IMR-90 (cell line): ENCODE results near the gene QTRT2. TPM values are rescaled to one million over a fixed set of nuclear protein-coding genes. Genes with fewer than 3 reads are reported as not detected.

Experiments used
- ATAC-seq: fragments of 200-7000 bp; cut with Tn5 transposase; 2 replicates; pipeline ENCODE4 v1.9.1; 2020; ENCODE audit warnings: low read depth, mild to moderate bottlenecking, moderate library complexity
- BruUV-seq: library from RNA; stranded (reverse); fragments of 400-500 nt; replicated peaks from 2 replicates; lab custom pipeline; 2021; lab: Mats Ljungman, UMichigan
- CTCF ChIA-PET: fragments of 300-600 bp; formaldehyde crosslinking; extraction: SDS; loops from one replicate; lab custom pipeline; 2021; ENCODE audit warnings: antibody characterized with exemption; lab: Yijun Ruan, JAX
- POLR2A ChIA-PET: fragments of 300-600 bp; sonication (Branson Sonifier 250); formaldehyde crosslinking; loops from one replicate; lab custom pipeline; 2022; ENCODE audit warnings: antibody characterized with exemption; ENCODE audit not compliant: unreplicated experiment; lab: Charles Lee
- DNase-seq: peaks from one replicate; pipeline ENCODE4 v3.0.0; 2013
- H2AFZ ChIP-seq: replicated peaks from 2 replicates; pipeline ENCODE3; 2013; ENCODE audit warnings: low read length, mild to moderate bottlenecking; ENCODE audit not compliant: poor library complexity
- H2AK5ac ChIP-seq: 2 replicates; pipeline ENCODE4 v1.6.1; 2013; ENCODE audit warnings: low read depth, low read length, inconsistent platforms
- H2AK9ac ChIP-seq: replicated peaks from 2 replicates; pipeline ENCODE3; 2013; ENCODE audit warnings: mild to moderate bottlenecking, low read depth, low read length, moderate library complexity; ENCODE audit not compliant: poor library complexity
- H2BK120ac ChIP-seq: 2 replicates; pipeline ENCODE4 v1.6.1; 2013; ENCODE audit warnings: low read depth, low read length, inconsistent platforms
- H2BK15ac ChIP-seq: 3 replicates; pipeline ENCODE4 v1.6.1; 2013; ENCODE audit warnings: low read depth, low read length, inconsistent platforms
- H2BK20ac ChIP-seq: 2 replicates; pipeline ENCODE4 v1.6.1; 2013; ENCODE audit warnings: low read depth, mild to moderate bottlenecking, inconsistent platforms, low read length, moderate library complexity
- H2BK5ac ChIP-seq: 2 replicates; pipeline ENCODE4 v1.6.1; 2013; ENCODE audit warnings: mild to moderate bottlenecking, low read depth, low read length, inconsistent platforms; ENCODE audit not compliant: poor library complexity, severe bottlenecking
- H3K14ac ChIP-seq: replicated peaks from 2 replicates; pipeline ENCODE4 v1.6.1; 2013; ENCODE audit warnings: low read depth, low read length, inconsistent platforms
- H3K18ac ChIP-seq: 2 replicates; pipeline ENCODE4 v1.6.1; 2013; ENCODE audit warnings: low read depth, low read length, control low read depth
- H3K23ac ChIP-seq: 2 replicates; pipeline ENCODE4 v1.6.1; 2013; ENCODE audit warnings: low read depth, low read length, inconsistent platforms
- H3K27ac ChIP-seq: 2 replicates; pipeline ENCODE4 v1.5.1; 2013; ENCODE audit warnings: mild to moderate bottlenecking, control low read depth, low read length; ENCODE audit not compliant: insufficient read depth
- H3K27me3 ChIP-seq: 2 replicates; pipeline ENCODE4 v1.6.1; 2013; ENCODE audit warnings: low read length; ENCODE audit not compliant: control insufficient read depth, insufficient read depth
- H3K36me3 ChIP-seq: 2 replicates; pipeline ENCODE4 v1.6.1; 2013; ENCODE audit warnings: low read length, mixed read lengths; ENCODE audit not compliant: control insufficient read depth, insufficient read depth
- H3K4ac ChIP-seq: 2 replicates; pipeline ENCODE4 v1.6.1; 2013; ENCODE audit warnings: low read depth, low read length, inconsistent platforms
- H3K4me1 ChIP-seq: 2 replicates; pipeline ENCODE4 v1.6.1; 2013; ENCODE audit warnings: low read length, mixed read lengths; ENCODE audit not compliant: control insufficient read depth, insufficient read depth
- H3K4me2 ChIP-seq: 2 replicates; pipeline ENCODE4 v1.6.1; 2013; ENCODE audit warnings: low read depth, mild to moderate bottlenecking, control low read depth, low read length, moderate library complexity
- H3K4me3 ChIP-seq: 2 replicates; pipeline ENCODE4 v1.5.1; 2013; ENCODE audit warnings: low read depth, mild to moderate bottlenecking, control low read depth, low read length, moderate library complexity; ENCODE audit not compliant: insufficient read depth
- H3K56ac ChIP-seq: 2 replicates; pipeline ENCODE4 v1.6.1; 2013; ENCODE audit warnings: low read length, inconsistent platforms; ENCODE audit not compliant: insufficient read depth; ENCODE audit errors: extremely low read depth
- H3K79me1 ChIP-seq, 2 experiments: 2 replicates each; pipeline ENCODE4 v1.6.1; 2013; ENCODE audit warnings: low read length in 2 of 2, inconsistent platforms in 1 of 2, low read depth in 1 of 2
- H3K9ac ChIP-seq: 2 replicates; pipeline ENCODE4 v1.6.1; 2013; ENCODE audit warnings: low read depth, low read length, control low read depth
- H3K9me1 ChIP-seq: 2 replicates; pipeline ENCODE4 v1.6.1; 2013; ENCODE audit warnings: low read length, inconsistent platforms; ENCODE audit not compliant: insufficient read depth
- H3K9me3 ChIP-seq: 2 replicates; pipeline ENCODE4 v1.6.1; 2013; ENCODE audit warnings: low read length; ENCODE audit not compliant: control insufficient read depth, insufficient read depth
- H4K20me1 ChIP-seq: 2 replicates; pipeline ENCODE4 v1.6.1; 2013; ENCODE audit warnings: low read length, inconsistent platforms; ENCODE audit not compliant: insufficient read depth
- H4K5ac ChIP-seq: 2 replicates; pipeline ENCODE4 v1.6.1; 2013; ENCODE audit warnings: mild to moderate bottlenecking, low read depth, low read length, control low read depth
- H4K8ac ChIP-seq, 2 experiments: 2 replicates each; pipeline ENCODE4 v1.6.1; 2013; ENCODE audit warnings: low read depth in 2 of 2, low read length in 2 of 2, control low read depth in 1 of 2, inconsistent platforms in 1 of 2
- H4K91ac ChIP-seq: 2 replicates; pipeline ENCODE4 v1.6.1; 2013; ENCODE audit warnings: low read depth, low read length, inconsistent platforms; ENCODE audit not compliant: insufficient read depth
- BHLHE40 ChIP-seq: fragments of 150-350 bp; IDR thresholded peaks from 2 replicates; pipeline ENCODE4 v1.6.1; 2016; ENCODE audit warnings: mild to moderate bottlenecking, low read depth, low read length
- CEBPB ChIP-seq: IDR thresholded peaks from 2 replicates; pipeline ENCODE4 v1.6.1; 2012; ENCODE audit warnings: low read depth, low read length, improper control_type of control experiment
- CHD1 ChIP-seq: IDR thresholded peaks from 2 replicates; pipeline ENCODE4 v1.6.1; 2012; ENCODE audit warnings: low read depth, low read length, improper control_type of control experiment
- FOS ChIP-seq: fragments of 150-350 bp; IDR thresholded peaks from 2 replicates; pipeline ENCODE4 v1.6.1; 2016; ENCODE audit warnings: low read depth, low read length
- MAFK ChIP-seq: IDR thresholded peaks from 2 replicates; pipeline ENCODE4 v1.6.1; 2012; ENCODE audit warnings: low read depth, low read length, improper control_type of control experiment
- MAZ ChIP-seq: IDR thresholded peaks from 2 replicates; pipeline ENCODE4 v1.6.1; 2012; ENCODE audit warnings: low read depth, mild to moderate bottlenecking, low read length, improper control_type of control experiment, moderate library complexity, borderline replicate concordance
- MXI1 ChIP-seq: IDR thresholded peaks from 2 replicates; pipeline ENCODE4 v1.6.1; 2012; ENCODE audit warnings: low read depth, mild to moderate bottlenecking, low read length, moderate library complexity, borderline replicate concordance
- NFE2L2 ChIP-seq: fragments of 150-350 bp; IDR thresholded peaks from 2 replicates; pipeline ENCODE4 v1.6.1; 2016; ENCODE audit warnings: low read depth, mild to moderate bottlenecking, low read length
- RCOR1 ChIP-seq: IDR thresholded peaks from 2 replicates; pipeline ENCODE4 v1.6.1; 2012; ENCODE audit warnings: mild to moderate bottlenecking, low read length, improper control_type of control experiment; ENCODE audit not compliant: insufficient replicate concordance
- RFX5 ChIP-seq: IDR thresholded peaks from 2 replicates; pipeline ENCODE4 v1.8.0; 2012; ENCODE audit warnings: low read depth, mild to moderate bottlenecking, low read length, moderate library complexity
- SMC3 ChIP-seq: fragments of 150-350 bp; IDR thresholded peaks from 2 replicates; pipeline ENCODE4 v1.6.1; 2016; ENCODE audit warnings: low read depth, mild to moderate bottlenecking, antibody characterized with exemption, low read length, moderate library complexity
- WGBS, 2 experiments: methylation state at CpG; one replicate each; pipeline versions ENCODE4 v1.1.5 to v1.1.7; 2013; ENCODE audit warnings: missing lambda C conversion rate in 2 of 2; ENCODE audit not compliant: insufficient read length in 1 of 2; ENCODE audit errors: extremely low coverage in 2 of 2; 5-methylcytosine and 5-hydroxymethylcytosine counted together
- dilution Hi-C: fragments of 300-500 bp; cut with HindIII; formaldehyde crosslinking; loops from one replicate; pipeline ENCODE4 v1.14.3; 2018; ENCODE audit warnings: low sequenced_read_pairs; ENCODE audit not compliant: unreplicated experiment
- in situ Hi-C: fragments of 300-500 bp; cut with MboI; formaldehyde crosslinking; loops from 3 replicates; pipeline ENCODE4 v1.14.3; 2019; ENCODE audit warnings: low sequenced_read_pairs, inconsistent platforms, mixed read lengths
- intact Hi-C: fragments of 100-400 bp; cut with micrococcal nuclease; formaldehyde crosslinking; loops from 2 replicates; pipeline ENCODE4 v1.10.0; 2022
- polyA plus RNA-seq, 3 experiments: library from polyadenylated mRNA; depleted of rRNA; stranded (reverse); fragments of >200 nt; gene quantifications; 2 replicates each; pipeline ENCODE4 v1.2.3, GENCODE V29; 2012; ENCODE audit warnings: low replicate concordance in 1 of 3
- total RNA-seq: library from RNA; depleted of rRNA; stranded (reverse); fragments of >200 nt; gene quantifications from 2 replicates; pipeline ENCODE4 v1.2.3, GENCODE V29; 2012
- TF ChIP-seq, protein P1 (sequence below): fragments of 150-350 bp; IDR thresholded peaks from 2 replicates; pipeline ENCODE4 v1.6.1; 2017; ENCODE audit warnings: mild to moderate bottlenecking, antibody characterized with exemption, low read length, low read depth
- TF ChIP-seq, protein P2 (sequence below): conservative IDR thresholded peaks from 2 replicates; pipeline ENCODE4 v1.5.1; 2012; ENCODE audit warnings: mild to moderate bottlenecking, low read depth, low read length, improper control_type of control experiment

Gene QTRT2
- total and polyA plus RNA-seq, 2 of the 4 experiments (the other 2 are of a cell fraction) = 7.3 to 15.6 TPM

DNA sequence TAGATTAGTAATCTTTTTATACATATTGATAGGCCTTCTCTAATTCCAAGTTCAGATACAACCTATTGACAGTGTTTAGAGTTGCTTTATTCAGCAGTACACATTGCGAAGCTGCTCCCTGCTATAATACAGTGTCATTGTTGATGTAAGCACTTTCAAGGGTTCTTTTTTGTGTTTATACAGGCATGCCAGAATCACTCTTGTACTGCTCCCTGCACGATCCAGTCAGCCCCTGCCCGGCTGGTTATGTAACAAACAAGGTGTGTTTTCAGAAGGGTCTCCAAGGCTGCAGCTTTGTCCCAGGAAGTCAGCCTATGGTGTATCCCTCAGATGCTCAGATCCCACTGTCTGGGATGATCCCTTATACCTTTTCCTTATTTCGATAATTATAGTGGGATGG is 11.3 kb downstream of the QTRT2 start:
- POLR2A ChIA-PET = no interaction called here
- H3K27ac ChIP-seq = no peak overlapping the region
- no peaks in the 10 kb centered on the region; the same call in 1 of the 2 replicates for H3K9me1 ChIP-seq
- H4K8ac ChIP-seq = no peak overlapping the region
- H2AK9ac ChIP-seq = no peak overlapping the region
- H2BK15ac ChIP-seq = no peak overlapping the region
- H3K27me3 ChIP-seq = no peaks in the 10 kb centered on the region
- intact Hi-C loops = no loop called here
- 0% methylated on average over 1 of the region's 4 CpGs; no CpG with 5 or more reads in 1 of the 2 experiments for WGBS, 2 experiments
- H3K4me2 ChIP-seq = no peak overlapping the region
- H4K20me1 ChIP-seq = no peaks in the 10 kb centered on the region; the same call in 1 of the 2 replicates
- H3K18ac ChIP-seq = no peak overlapping the region
- no peaks in the 10 kb centered on the region for H3K4me1 ChIP-seq
- CTCF ChIA-PET = no interaction called here
- no peak overlapping the region for H2AFZ ChIP-seq
- no peak overlapping the region for H4K5ac ChIP-seq
- no TSS peak for BruUV-seq
- no peak overlapping the region for H3K4me3 ChIP-seq
- H3K4ac ChIP-seq = no peak overlapping the region
- H2BK120ac ChIP-seq = no peak overlapping the region
- no peak overlapping the region for H2BK5ac ChIP-seq
- no peak overlapping the region for H4K91ac ChIP-seq
- H3K79me1 ChIP-seq = peaks cover 10 to 20% of the 10 kb centered on the region in 2 experiments
- no peaks in the 10 kb centered on the region for H3K9me3 ChIP-seq
- no peak for TF ChIP-seq MAFK
- TF ChIP-seq FOS = no peak
- no peak for TF ChIP-seq RCOR1
- TF ChIP-seq NFE2L2 = no peak
- no peak for TF ChIP-seq MXI1
- no peak for TF ChIP-seq SMC3
- TF ChIP-seq BHLHE40 = no peak
- TF ChIP-seq, protein P1, sequence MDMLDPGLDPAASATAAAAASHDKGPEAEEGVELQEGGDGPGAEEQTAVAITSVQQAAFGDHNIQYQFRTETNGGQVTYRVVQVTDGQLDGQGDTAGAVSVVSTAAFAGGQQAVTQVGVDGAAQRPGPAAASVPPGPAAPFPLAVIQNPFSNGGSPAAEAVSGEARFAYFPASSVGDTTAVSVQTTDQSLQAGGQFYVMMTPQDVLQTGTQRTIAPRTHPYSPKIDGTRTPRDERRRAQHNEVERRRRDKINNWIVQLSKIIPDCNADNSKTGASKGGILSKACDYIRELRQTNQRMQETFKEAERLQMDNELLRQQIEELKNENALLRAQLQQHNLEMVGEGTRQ = no peak
- TF ChIP-seq, protein P2, sequence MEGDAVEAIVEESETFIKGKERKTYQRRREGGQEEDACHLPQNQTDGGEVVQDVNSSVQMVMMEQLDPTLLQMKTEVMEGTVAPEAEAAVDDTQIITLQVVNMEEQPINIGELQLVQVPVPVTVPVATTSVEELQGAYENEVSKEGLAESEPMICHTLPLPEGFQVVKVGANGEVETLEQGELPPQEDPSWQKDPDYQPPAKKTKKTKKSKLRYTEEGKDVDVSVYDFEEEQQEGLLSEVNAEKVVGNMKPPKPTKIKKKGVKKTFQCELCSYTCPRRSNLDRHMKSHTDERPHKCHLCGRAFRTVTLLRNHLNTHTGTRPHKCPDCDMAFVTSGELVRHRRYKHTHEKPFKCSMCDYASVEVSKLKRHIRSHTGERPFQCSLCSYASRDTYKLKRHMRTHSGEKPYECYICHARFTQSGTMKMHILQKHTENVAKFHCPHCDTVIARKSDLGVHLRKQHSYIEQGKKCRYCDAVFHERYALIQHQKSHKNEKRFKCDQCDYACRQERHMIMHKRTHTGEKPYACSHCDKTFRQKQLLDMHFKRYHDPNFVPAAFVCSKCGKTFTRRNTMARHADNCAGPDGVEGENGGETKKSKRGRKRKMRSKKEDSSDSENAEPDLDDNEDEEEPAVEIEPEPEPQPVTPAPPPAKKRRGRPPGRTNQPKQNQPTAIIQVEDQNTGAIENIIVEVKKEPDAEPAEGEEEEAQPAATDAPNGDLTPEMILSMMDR = no peak
- no peak for TF ChIP-seq CEBPB
- no peak for TF ChIP-seq MAZ
- TF ChIP-seq RFX5 = no peak
- TF ChIP-seq CHD1 = no peak
- peaks cover 9% of the 10 kb centered on the region for H3K36me3 ChIP-seq
- H3K9ac ChIP-seq = no peak overlapping the region
- DNase-seq (no peak), ATAC-seq (no peak)
- no peak overlapping the region for H2BK20ac ChIP-seq
- H3K56ac ChIP-seq = no peak overlapping the region
- no peak overlapping the region for H2AK5ac ChIP-seq
- H3K23ac ChIP-seq = no peak overlapping the region
- in situ Hi-C loops = loop anchor here (10.0 kb wide), 1 partner anchor 223 kb away; no protein-coding TSS in a partner anchor
- H3K14ac ChIP-seq = no peak overlapping the region
- dilution Hi-C loops = no loop called here
